ENCODE data around the gene FANK1.

GRCh38 chr10:125871338-125871737 lies 25.0 kb upstream of the FANK1 start:
- TF ChIP-seq CTCF (IDR thresholded peaks at IDR 0.05; ENCODE audit: poor library complexity, severe bottlenecking), result no peak
- TF ChIP-seq TAF1 (IDR thresholded peaks at IDR 0.05; ENCODE audit: low read depth), result no peak
- no peak for TF ChIP-seq POLR2AphosphoS5 (IDR thresholded peaks at IDR 0.05)
- TF ChIP-seq EZH2 (IDR thresholded peaks at IDR 0.05; ENCODE audit: borderline replicate concordance, insufficient read depth, low read length, poor library complexity, severe bottlenecking), result no peak
- no peak for TF ChIP-seq MXI1 (conservative IDR thresholded peaks at IDR 0.05; ENCODE audit: poor library complexity, severe bottlenecking)

Measured in neural cell (in vitro differentiated cells).